Stimulated activated CD8-positive, alpha-beta memory T cell treated with anti-CD3 and anti-CD28 coated beads, Interleukin-7, amount 100 ng/mL, for 48 hours (primary cell): ENCODE results near the gene KHSRP.
A peak's percentile ranks its signal among the peaks of the same experiment; 100 is the strongest.

Experiments
- DNase-seq, 2 donors: peaks; one replicate each; pipeline ENCODE4 v3.0.0-alpha.2; 2020; ENCODE audit warnings: low read depth in 1 of 2; ENCODE audit errors: extremely low read depth in 1 of 2

Gene KHSRP

GRCh38 chr19:6393983-6394412, 30.6 kb downstream of the KHSRP start:
- peak in 1 of 2 donors; percentile 72 for DNase-seq

- peak; percentile 88 to 94 for DNase-seq
These were observed 31.3 kb downstream of the KHSRP start, which contains the start of gene GTF2F1 for GRCh38 chr19:6393074-6393982. TSS of gene GTF2F1 (minus strand) at chr19:6393164. CDS start at chr19:6392995, 169 bp downstream.

GRCh38 chr19:6392221-6393073, 32.2 kb downstream of the KHSRP start:
- no peak for DNase-seq

- DNase-seq = no peak
These were observed 37.2 kb downstream of the KHSRP start for GRCh38 chr19:6387372-6387771.

- DNase-seq = no peak
These were observed 40.2 kb downstream of the KHSRP start for GRCh38 chr19:6384381-6384780.

GRCh38 chr19:6383188-6383587, 41.4 kb downstream of the KHSRP start:
- DNase-seq = no peak

GRCh38 chr19:6381030-6381750, 43.4 kb downstream of the KHSRP start:
- no peak for DNase-seq

GRCh38 chr19:6379744-6380143, 44.9 kb downstream of the KHSRP start:
- no peak for DNase-seq

GRCh38 chr19:6378486-6378885, 46.1 kb downstream of the KHSRP start:
- no peak for DNase-seq

- DNase-seq = no peak
These were observed 46.6 kb downstream of the KHSRP start for GRCh38 chr19:6378041-6378440.

GRCh38 chr19:6376512-6377190, 48.0 kb downstream of the KHSRP start:
- DNase-seq = no peak

GRCh38 chr19:6375411-6376010, 49.1 kb downstream of the KHSRP start, which contains the start of gene PSPN:
TSS of gene PSPN (minus strand) at chr19:6375933. CDS start at chr19:6375849, 84 bp downstream.
- no peak for DNase-seq

GRCh38 chr19:6374711-6375410, 49.8 kb downstream of the KHSRP start:
- no peak for DNase-seq

GRCh38 chr19:6374161-6374709, 50.4 kb downstream of the KHSRP start:
- no peak for DNase-seq

GRCh38 chr19:6373813-6374108, 50.9 kb downstream of the KHSRP start:
- no peak for DNase-seq

GRCh38 chr19:6373096-6373812, 51.4 kb downstream of the KHSRP start:
- peak; percentile 97 to 99 for DNase-seq

- DNase-seq = peak; percentile 82 to 98
These were observed 52.0 kb downstream of the KHSRP start, which contains the start of gene ALKBH7 for GRCh38 chr19:6372594-6373095. TSS of gene ALKBH7 (plus strand) at chr19:6372794. CDS start at chr19:6372821, 27 bp downstream.

GRCh38 chr19:6364353-6364752, 60.3 kb downstream of the KHSRP start:
- no peak for DNase-seq
